ENCODE data around the gene PDXDC1. TPM values are rescaled to one million over a fixed set of nuclear protein-coding genes. Genes with fewer than 3 reads are reported as not detected.
"Not testable (repeated sequence)": the region's sequence is repeated elsewhere in the genome, so short reads cannot be mapped to it uniquely, and the experiment has no call there.

The PDXDC1 gene
- total and polyA plus RNA-seq, 2 donors (not counting 1 experiment from before 2014, with no cell fraction given): 48.1 to 103 TPM

DNA sequence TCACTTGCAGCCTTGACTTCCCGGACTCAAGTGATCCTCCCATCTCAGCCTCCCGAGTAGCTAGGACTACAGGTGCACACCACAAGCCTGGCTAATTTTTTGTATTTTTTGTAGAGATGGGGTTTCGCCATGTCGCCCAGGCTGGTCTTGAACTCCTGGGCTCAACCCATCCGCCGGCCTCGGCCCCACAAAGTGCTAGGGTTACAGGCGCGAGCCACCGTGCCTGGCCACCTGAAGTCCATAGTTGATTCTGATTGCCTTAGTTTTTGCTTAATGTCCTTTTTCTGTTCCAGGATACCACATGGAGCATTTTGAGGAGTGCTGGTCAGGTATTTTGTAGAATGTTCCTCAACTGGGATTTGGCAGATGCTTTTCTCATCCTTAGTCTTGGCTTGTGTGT lies 185.7 kb downstream of the PDXDC1 start:
- H3K4me1 Mint-ChIP-seq; H3K9ac ChIP-seq (ENCODE audit: low read length); H3K27me3 Mint-ChIP-seq; H3K9me3 ChIP-seq (ENCODE audit: control extremely low read depth in 1 of 3, control insufficient read depth in 2 of 3, insufficient read depth in 1 of 3, low read length in 2 of 3); H3K4me3 Mint-ChIP-seq; ATAC-seq (ENCODE audit: low read depth); POLR2A ChIA-PET; H3K36me3 ChIP-seq (replicated peaks in 1 of 2; ENCODE audit: control extremely low read depth in 1 of 2, control insufficient read depth in 1 of 2, extremely low read depth in 1 of 2, insufficient read depth in 2 of 2, low read length in 1 of 2); H3K4me2 ChIP-seq (replicated peaks; ENCODE audit: low read depth, low read length, poor library complexity, severe bottlenecking); CTCF ChIA-PET; H3K27me3 ChIP-seq (replicated peaks in 1 of 4; ENCODE audit: control extremely low read depth in 1 of 4, control insufficient read depth in 3 of 4, insufficient read depth in 4 of 4, low read length in 3 of 4); H3K79me2 ChIP-seq (ENCODE audit: control insufficient read depth, insufficient read depth, low read length); DNase-seq; H4K20me1 ChIP-seq (ENCODE audit: control insufficient read depth, insufficient read depth, low read length, poor library complexity, severe bottlenecking); H3K27ac Mint-ChIP-seq; H3K4me1 ChIP-seq (ENCODE audit: control insufficient read depth in 2 of 2, insufficient read depth in 2 of 2, low read length in 2 of 2); H3K27ac ChIP-seq (ENCODE audit: low read length in 2 of 2); H3K9me3 Mint-ChIP-seq (ENCODE audit: insufficient read depth); H2AFZ ChIP-seq (ENCODE audit: insufficient read depth, low read depth, low read length, poor library complexity, severe bottlenecking); intact Hi-C loops (cut with micrococcal nuclease); H3K4me3 ChIP-seq (ENCODE audit: control extremely low read depth in 1 of 5, extremely low read depth in 1 of 5, insufficient read depth in 1 of 5, low read depth in 2 of 5, low read length in 4 of 5): not testable (repeated sequence)
- WGBS (ENCODE audit: insufficient coverage): no CpG with 5 or more reads among the region's 10 CpGs

DNA sequence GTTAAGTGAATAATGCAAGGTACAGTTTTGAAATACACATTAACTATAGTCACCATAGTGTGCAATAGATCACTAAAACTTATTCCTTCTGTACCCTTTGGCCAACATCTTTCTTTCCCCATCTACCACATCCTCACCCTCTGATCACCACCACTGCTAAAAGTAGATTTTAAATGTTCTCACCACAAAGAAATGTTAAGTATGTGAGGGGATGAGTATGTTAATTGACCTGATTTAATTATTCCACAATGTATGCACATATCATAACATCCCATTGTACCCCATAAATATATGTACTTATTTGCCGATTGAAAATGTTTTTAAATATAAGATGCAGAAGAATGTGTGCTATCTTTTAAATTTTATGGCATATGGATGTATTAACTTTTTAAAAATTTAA lies 188.2 kb downstream of the PDXDC1 start:
- H3K4me3 Mint-ChIP-seq; H3K9me3 ChIP-seq (ENCODE audit: control extremely low read depth in 1 of 3, control insufficient read depth in 2 of 3, insufficient read depth in 1 of 3, low read length in 2 of 3); H3K9me3 Mint-ChIP-seq (ENCODE audit: insufficient read depth); H3K4me3 ChIP-seq (ENCODE audit: control extremely low read depth in 1 of 5, extremely low read depth in 1 of 5, insufficient read depth in 1 of 5, low read depth in 2 of 5, low read length in 4 of 5); H3K79me2 ChIP-seq (ENCODE audit: control insufficient read depth, insufficient read depth, low read length); H3K27me3 ChIP-seq (replicated peaks in 1 of 4; ENCODE audit: control extremely low read depth in 1 of 4, control insufficient read depth in 3 of 4, insufficient read depth in 4 of 4, low read length in 3 of 4); CTCF ChIA-PET; POLR2A ChIA-PET; intact Hi-C loops (cut with micrococcal nuclease); H3K9ac ChIP-seq (ENCODE audit: low read length); H2AFZ ChIP-seq (ENCODE audit: insufficient read depth, low read depth, low read length, poor library complexity, severe bottlenecking); H3K27ac ChIP-seq (ENCODE audit: low read length in 2 of 2); H3K4me1 Mint-ChIP-seq; H3K36me3 ChIP-seq (replicated peaks in 1 of 2; ENCODE audit: control extremely low read depth in 1 of 2, control insufficient read depth in 1 of 2, extremely low read depth in 1 of 2, insufficient read depth in 2 of 2, low read length in 1 of 2); H3K27ac Mint-ChIP-seq; H3K4me1 ChIP-seq (ENCODE audit: control insufficient read depth in 2 of 2, insufficient read depth in 2 of 2, low read length in 2 of 2); DNase-seq; ATAC-seq (ENCODE audit: low read depth); H4K20me1 ChIP-seq (ENCODE audit: control insufficient read depth, insufficient read depth, low read length, poor library complexity, severe bottlenecking); H3K4me2 ChIP-seq (replicated peaks; ENCODE audit: low read depth, low read length, poor library complexity, severe bottlenecking): not testable (repeated sequence)
- no CpG with 5 or more reads among the region's 1 CpG for WGBS (ENCODE audit: insufficient coverage)
- H3K27me3 Mint-ChIP-seq: peaks cover 17% of the 10 kb centered on the region

DNA sequence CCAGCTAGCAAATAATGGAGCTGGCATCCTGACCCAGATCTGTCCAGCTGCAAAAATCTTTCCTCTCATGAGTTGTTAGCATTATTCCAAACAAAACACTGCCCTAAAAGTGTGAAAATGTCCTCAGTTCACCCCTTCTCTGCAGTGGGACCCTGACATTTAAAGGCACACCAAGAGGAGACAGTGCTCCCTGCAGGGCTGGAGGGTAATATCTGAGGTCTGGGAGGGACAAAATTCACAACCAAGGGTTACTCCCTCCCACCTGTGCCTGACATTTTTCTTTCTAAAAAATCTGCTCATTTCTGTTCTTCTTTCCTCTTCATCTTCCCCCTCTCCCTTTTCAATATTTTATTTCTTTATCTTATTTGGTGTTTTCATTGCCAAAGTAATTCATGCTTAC lies 191.4 kb downstream of the PDXDC1 start:
- H3K4me3 Mint-ChIP-seq; H3K4me1 ChIP-seq (ENCODE audit: control insufficient read depth in 2 of 2, insufficient read depth in 2 of 2, low read length in 2 of 2); H3K27ac ChIP-seq (ENCODE audit: low read length in 2 of 2); DNase-seq; H3K27ac Mint-ChIP-seq; H3K9ac ChIP-seq (ENCODE audit: low read length); H3K36me3 ChIP-seq (replicated peaks in 1 of 2; ENCODE audit: control extremely low read depth in 1 of 2, control insufficient read depth in 1 of 2, extremely low read depth in 1 of 2, insufficient read depth in 2 of 2, low read length in 1 of 2); H3K9me3 Mint-ChIP-seq (ENCODE audit: insufficient read depth); ATAC-seq (ENCODE audit: low read depth); CTCF ChIA-PET; H4K20me1 ChIP-seq (ENCODE audit: control insufficient read depth, insufficient read depth, low read length, poor library complexity, severe bottlenecking); H3K79me2 ChIP-seq (ENCODE audit: control insufficient read depth, insufficient read depth, low read length); H3K27me3 ChIP-seq (replicated peaks in 1 of 4; ENCODE audit: control extremely low read depth in 1 of 4, control insufficient read depth in 3 of 4, insufficient read depth in 4 of 4, low read length in 3 of 4); H3K9me3 ChIP-seq (ENCODE audit: control extremely low read depth in 1 of 3, control insufficient read depth in 2 of 3, insufficient read depth in 1 of 3, low read length in 2 of 3); intact Hi-C loops (cut with micrococcal nuclease); H2AFZ ChIP-seq (ENCODE audit: insufficient read depth, low read depth, low read length, poor library complexity, severe bottlenecking); H3K4me3 ChIP-seq (ENCODE audit: control extremely low read depth in 1 of 5, extremely low read depth in 1 of 5, insufficient read depth in 1 of 5, low read depth in 2 of 5, low read length in 4 of 5); POLR2A ChIA-PET; H3K4me1 Mint-ChIP-seq; H3K4me2 ChIP-seq (replicated peaks; ENCODE audit: low read depth, low read length, poor library complexity, severe bottlenecking): not testable (repeated sequence)
- H3K27me3 Mint-ChIP-seq: peaks cover 20% of the 10 kb centered on the region

DNA sequence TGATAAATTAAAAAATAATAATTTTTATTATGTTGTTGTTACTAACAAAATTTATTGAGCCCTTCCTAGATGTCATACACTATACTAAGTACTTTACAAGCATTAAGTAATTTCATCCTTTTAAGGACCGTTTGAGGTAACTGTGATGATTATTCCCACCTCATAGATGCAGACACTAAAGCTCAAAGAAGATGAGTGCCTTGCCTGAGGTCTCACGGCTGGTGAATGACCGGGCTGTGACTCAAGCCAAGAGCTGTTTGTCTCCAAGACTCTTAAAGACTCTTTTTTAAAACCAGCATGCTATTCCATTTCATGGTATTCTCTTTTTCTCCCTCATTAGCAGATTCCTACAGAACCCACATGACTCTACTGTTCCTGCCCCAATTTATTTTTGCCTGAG lies 193.5 kb downstream of the PDXDC1 start:
- WGBS (ENCODE audit: insufficient coverage): no CpG with 5 or more reads among the region's 3 CpGs
- H3K4me3 ChIP-seq (ENCODE audit: control extremely low read depth in 1 of 5, extremely low read depth in 1 of 5, insufficient read depth in 1 of 5, low read depth in 2 of 5, low read length in 4 of 5); intact Hi-C loops (cut with micrococcal nuclease); H3K27me3 ChIP-seq (replicated peaks in 1 of 4; ENCODE audit: control extremely low read depth in 1 of 4, control insufficient read depth in 3 of 4, insufficient read depth in 4 of 4, low read length in 3 of 4); H3K9me3 Mint-ChIP-seq (ENCODE audit: insufficient read depth); DNase-seq; H3K9ac ChIP-seq (ENCODE audit: low read length); POLR2A ChIA-PET; H2AFZ ChIP-seq (ENCODE audit: insufficient read depth, low read depth, low read length, poor library complexity, severe bottlenecking); H3K79me2 ChIP-seq (ENCODE audit: control insufficient read depth, insufficient read depth, low read length); H3K4me1 ChIP-seq (ENCODE audit: control insufficient read depth in 2 of 2, insufficient read depth in 2 of 2, low read length in 2 of 2); H3K27ac Mint-ChIP-seq; H4K20me1 ChIP-seq (ENCODE audit: control insufficient read depth, insufficient read depth, low read length, poor library complexity, severe bottlenecking); ATAC-seq (ENCODE audit: low read depth); H3K36me3 ChIP-seq (replicated peaks in 1 of 2; ENCODE audit: control extremely low read depth in 1 of 2, control insufficient read depth in 1 of 2, extremely low read depth in 1 of 2, insufficient read depth in 2 of 2, low read length in 1 of 2); H3K4me2 ChIP-seq (replicated peaks; ENCODE audit: low read depth, low read length, poor library complexity, severe bottlenecking); H3K9me3 ChIP-seq (ENCODE audit: control extremely low read depth in 1 of 3, control insufficient read depth in 2 of 3, insufficient read depth in 1 of 3, low read length in 2 of 3); H3K27ac ChIP-seq (ENCODE audit: low read length in 2 of 2); CTCF ChIA-PET; H3K4me3 Mint-ChIP-seq; H3K4me1 Mint-ChIP-seq: not testable (repeated sequence)
- H3K27me3 Mint-ChIP-seq: peaks cover 10% of the 10 kb centered on the region

Measured in B cell (primary cell).